ENCODE results near the gene PLXNA4. TPM values are rescaled to one million over a fixed set of nuclear protein-coding genes. Genes with fewer than 3 reads are reported as not detected.

The PLXNA4 gene
- total RNA-seq, 1 experiment from 2014 or later = not detected

GRCh38 chr7:132422502-132423111, 153.7 kb downstream of the PLXNA4 start:
- H3K27me3 ChIP-seq (ENCODE audit: insufficient read depth, low read length) = peaks cover 48% of the 10 kb centered on the region
- ChIA-PET POLR2A (no interaction called here), CTCF (no interaction called here), RAD21 (ENCODE audit: low non-redundant PET in 1 of 2, low total read pairs in 2 of 2, uncharacterized antibody in 2 of 2, unreplicated experiment in 2 of 2) (no interaction called here)
- no peak for ATAC-seq
- no peak overlapping the region for H3K4me3 ChIP-seq (replicated peaks in 1 of 2; ENCODE audit: low read depth in 1 of 2, low read length in 2 of 2)
- H4K20me1 ChIP-seq (ENCODE audit: insufficient read depth) = no peaks in the 10 kb centered on the region
- intact Hi-C loops (cut with micrococcal nuclease) = no loop called here
- H3K4me2 ChIP-seq (ENCODE audit: low read length) = no peak overlapping the region
- no peaks in the 10 kb centered on the region for H3K79me2 ChIP-seq (ENCODE audit: insufficient read depth, low read length)
- TF ChIP-seq MAX (IDR thresholded peaks at IDR 0.05) (no peak), POLR2AphosphoS5 (IDR thresholded peaks at IDR 0.05; ENCODE audit: low read depth, low read length) (no peak), CBX3 (IDR thresholded peaks at IDR 0.05; ENCODE audit: low read depth) (no peak), SIN3A (IDR thresholded peaks at IDR 0.05; ENCODE audit: low read depth) (no peak)
- no peak overlapping the region for H3K9ac ChIP-seq (ENCODE audit: low read length)
- H3K9me3 ChIP-seq (ENCODE audit: control insufficient read depth in 1 of 2, insufficient read depth in 1 of 2, low read depth in 1 of 2, low read length in 2 of 2) = no peaks in the 10 kb centered on the region
- no peak overlapping the region for H2AFZ ChIP-seq (ENCODE audit: low read depth, low read length, poor library complexity, severe bottlenecking)
- H3K9me2 ChIP-seq (ENCODE audit: insufficient read depth) = no peaks in the 10 kb centered on the region
- DNase-seq (ENCODE audit: low read depth, low spot score) = no peak
- H3K27ac ChIP-seq (ENCODE audit: low read depth, low read length) = no peak overlapping the region
- no peaks in the 10 kb centered on the region for H3K36me3 ChIP-seq (ENCODE audit: control insufficient read depth in 1 of 2, insufficient read depth in 2 of 2, low read length in 2 of 2)
- BruUV-seq (replicated peaks) = no TSS peak
- no peaks in the 10 kb centered on the region for H3K4me1 ChIP-seq (ENCODE audit: control insufficient read depth in 1 of 2, insufficient read depth in 2 of 2, low read length in 2 of 2)

- Histone ChIP-seq H3K27me3 (ENCODE audit: insufficient read depth, low read length) (peaks cover 50% of the 10 kb centered on the region), H3K4me1 (ENCODE audit: control insufficient read depth in 1 of 2, insufficient read depth in 2 of 2, low read length in 2 of 2) (no peaks in the 10 kb centered on the region), H4K20me1 (ENCODE audit: insufficient read depth) (no peaks in the 10 kb centered on the region), H3K9me3 (ENCODE audit: control insufficient read depth in 1 of 2, insufficient read depth in 1 of 2, low read depth in 1 of 2, low read length in 2 of 2) (no peaks in the 10 kb centered on the region), H3K9ac (ENCODE audit: low read length) (no peak overlapping the region), H3K9me2 (ENCODE audit: insufficient read depth) (no peaks in the 10 kb centered on the region), H3K4me3 (replicated peaks in 1 of 2; ENCODE audit: low read depth in 1 of 2, low read length in 2 of 2) (no peak overlapping the region), H3K79me2 (ENCODE audit: insufficient read depth, low read length) (no peaks in the 10 kb centered on the region), H2AFZ (ENCODE audit: low read depth, low read length, poor library complexity, severe bottlenecking) (no peak overlapping the region), H3K4me2 (ENCODE audit: low read length) (no peak overlapping the region), H3K36me3 (ENCODE audit: control insufficient read depth in 1 of 2, insufficient read depth in 2 of 2, low read length in 2 of 2) (no peaks in the 10 kb centered on the region), H3K27ac (ENCODE audit: low read depth, low read length) (no peak overlapping the region)
- RAD21 ChIA-PET (ENCODE audit: low non-redundant PET in 1 of 2, low total read pairs in 2 of 2, uncharacterized antibody in 2 of 2, unreplicated experiment in 2 of 2) = no interaction called here
- intact Hi-C loops (cut with micrococcal nuclease) = no loop called here
- POLR2A ChIA-PET = no interaction called here
- CTCF ChIA-PET = no interaction called here
- BruUV-seq (replicated peaks) = no TSS peak
- ATAC-seq (no peak), DNase-seq (ENCODE audit: low read depth, low spot score) (no peak)
- TF ChIP-seq POLR2A (IDR thresholded peaks at IDR 0.05; ENCODE audit: borderline replicate concordance, extremely low read depth, insufficient read depth, insufficient read length) = no peak
- no peak for TF ChIP-seq CBX3 (IDR thresholded peaks at IDR 0.05; ENCODE audit: low read depth)
- no peak for TF ChIP-seq ZBTB33 (IDR thresholded peaks at IDR 0.05; ENCODE audit: extremely low read depth, insufficient replicate concordance, low read length)
- no peak for TF ChIP-seq ELF1 (IDR thresholded peaks at IDR 0.05; ENCODE audit: borderline replicate concordance, low read depth)
- TF ChIP-seq MAX (IDR thresholded peaks at IDR 0.05) = no peak
- no peak for TF ChIP-seq EZH2phosphoT487 (IDR thresholded peaks at IDR 0.05; ENCODE audit: borderline replicate concordance)
- TF ChIP-seq POLR2AphosphoS5 (IDR thresholded peaks at IDR 0.05; ENCODE audit: low read depth, low read length) = no peak
- TF ChIP-seq FOSL1 (IDR thresholded peaks at IDR 0.05; ENCODE audit: low read depth) = no peak
- TF ChIP-seq SRF (IDR thresholded peaks at IDR 0.05; ENCODE audit: low read depth) = no peak
- no peak for TF ChIP-seq ATF3 (IDR thresholded peaks at IDR 0.05)
- no peak for TF ChIP-seq CEBPB (IDR thresholded peaks at IDR 0.05; ENCODE audit: low read depth)
- TF ChIP-seq JUND (IDR thresholded peaks at IDR 0.05) = no peak
- no peak for TF ChIP-seq ZNF274 (IDR thresholded peaks at IDR 0.05; ENCODE audit: low read depth, low read length)
- TF ChIP-seq EGR1 (IDR thresholded peaks at IDR 0.05; ENCODE audit: low read depth) = no peak
- TF ChIP-seq SP1 (IDR thresholded peaks at IDR 0.05; ENCODE audit: low read depth) = no peak
- no peak for TF ChIP-seq SIN3A (IDR thresholded peaks at IDR 0.05; ENCODE audit: low read depth)
- no peak for TF ChIP-seq CTCF (IDR thresholded peaks at IDR 0.05 in 2 of 3, conservative IDR thresholded peaks at IDR 0.05 in 1 of 3; ENCODE audit: borderline replicate concordance in 1 of 3, insufficient read depth in 1 of 3, low read depth in 2 of 3, low read length in 2 of 3)
Measured at GRCh38 chr7:132420527-132420926, 155.7 kb downstream of the PLXNA4 start.
